Spleen (tissue), 11 donors: ENCODE measurements around the gene DPP3. TPM values are rescaled to one million over a fixed set of nuclear protein-coding genes. Genes with fewer than 3 reads are reported as not detected.
A peak's percentile ranks its signal among the peaks of the same experiment; 100 is the strongest.
"Not testable (repeated sequence)": the region's sequence is repeated elsewhere in the genome, so short reads cannot be mapped to it uniquely, and the experiment has no call there.

Experiments used
- DNase-seq: peaks from one replicate; pipeline ENCODE4 v3.0.0-alpha.2; 2020
- H3K27ac ChIP-seq, 8 donors: fragments of 200-600 bp; sonication (generic) in 7 of 8; 1 replicate in 4 of 8; 2 replicates in 4 of 8; pipeline versions ENCODE4 v1.5.0 to v1.8.0; 2016 to 2021; ENCODE audit warnings: inconsistent platforms in 4 of 8, mild to moderate bottlenecking in 4 of 8, moderate library complexity in 1 of 8
- H3K27me3 ChIP-seq, 7 donors: fragments of 200-600 bp; sonication (generic) in 6 of 7; replicated peaks in 1 of 7; 1 replicate in 4 of 7; 2 replicates in 3 of 7; pipeline versions ENCODE4 v1.5.0 to v1.8.0; 2016 to 2021; ENCODE audit warnings: inconsistent platforms in 3 of 7, mild to moderate bottlenecking in 1 of 7
- H3K36me3 ChIP-seq, 6 donors: fragments of 200-600 bp; sonication (generic) in 5 of 6; 1 replicate in 4 of 6; 2 replicates in 2 of 6; pipeline versions ENCODE4 v1.5.0 to v1.8.0; 2016 to 2021; ENCODE audit warnings: inconsistent platforms in 2 of 6
- H3K4me1 ChIP-seq, 6 donors: fragments of 200-600 bp; sonication (generic) in 5 of 6; 1 replicate in 3 of 6; 2 replicates in 3 of 6; pipeline versions ENCODE4 v1.5.0 to v1.8.0; 2016 to 2021; ENCODE audit warnings: inconsistent platforms in 3 of 6
- H3K4me3 ChIP-seq, 8 donors: fragments of 200-600 bp; sonication (generic) in 7 of 8; 1 replicate in 4 of 8; 2 replicates in 4 of 8; pipeline versions ENCODE4 v1.5.0 to v1.8.0; 2016 to 2021; ENCODE audit warnings: inconsistent platforms in 4 of 8, mild to moderate bottlenecking in 4 of 8, moderate library complexity in 2 of 8
- H3K9me3 ChIP-seq, 8 donors: fragments of 200-600 bp; sonication (generic) in 7 of 8; 1 replicate in 4 of 8; 2 replicates in 4 of 8; pipeline versions ENCODE4 v1.5.0 to v1.8.0; 2016 to 2021; ENCODE audit warnings: inconsistent platforms in 4 of 8
- POLR2A ChIP-seq, 3 donors: fragments of 450-650 bp; IDR thresholded peaks; one replicate each; pipeline ENCODE4 v1.5.1; 2017; ENCODE audit warnings: antibody characterized with exemption in 3 of 3, mild to moderate bottlenecking in 1 of 3
- POLR2AphosphoS5 ChIP-seq, 3 donors: sonication (generic); formaldehyde crosslinking; IDR thresholded peaks; one replicate each; pipeline ENCODE4 v1.5.1; 2017; ENCODE audit warnings: antibody characterized with exemption in 3 of 3
- WGBS, 5 donors: extraction: QIAGEN DNeasy Blood & Tissue Kit in 3 of 5; methylation state at CpG; one replicate each; pipeline versions ENCODE4 v1.1.5 to v1.1.7; 2013 to 2018; 5-methylcytosine and 5-hydroxymethylcytosine counted together
- intact Hi-C: fragments of 100-400 bp; cut with DNase I; formaldehyde crosslinking; loops from one replicate; pipeline ENCODE4 v1.15.0; 2023; ENCODE audit warnings: low total_unique reads
- polyA plus RNA-seq, 3 donors: library from polyadenylated mRNA; stranded (reverse); fragments of 200-250 nt; gene quantifications; one replicate each; pipeline ENCODE4 v1.2.1, GENCODE V29; 2013
- total RNA-seq, 7 donors: library from RNA; depleted of rRNA in 3 of 7; stranded (reverse); fragments of >200 nt in 3 of 7; fragmentation: NEBNext Ultra II Directional in 4 of 7; extraction: Animal tissue kit (Norgen Biotek cat#: 25700) in 4 of 7; gene quantifications; one replicate each; pipeline versions ENCODE4 v1.1.0 to v1.2.1, GENCODE V29; 2016 to 2021
- TF ChIP-seq, protein P1 (sequence below), 11 experiments: fragments of 200-600 bp in 7 of 11; fragments of 450-650 bp in 4 of 11; sonication (generic) in 4 of 11; IDR thresholded peaks in 8 of 11; conservative IDR thresholded peaks in 3 of 11; 1 replicate in 7 of 11; 2 replicates in 4 of 11; pipeline versions ENCODE4 v1.4.0 to v1.8.0; 2016 to 2021; ENCODE audit warnings: antibody characterized with exemption in 11 of 11, inconsistent platforms in 4 of 11, mild to moderate bottlenecking in 1 of 11
- donor health status: healthy with polysubstance abuse.
- donor health status: DM: no; HTN: no; CAD: no; lungs with moderate emphysema.
- donor health status: DM: no; HTN: no; CAD: no.
- donor health status: Bipolar disorder and iron deficiency.
- donor health status: healthy.
- donor health status: DM: no; HTN: no; CAD: no.
- donor health status: DM: yes; HTN: yes; CAD: no.

The DPP3 gene
- total and polyA plus RNA-seq, 10 donors: 17.9 to 35.5 (median 23.7) TPM

GRCh38 chr11:66437979-66438503 lies 42.2 kb upstream of the DPP3 start:
- Histone ChIP-seq H3K4me3 (peak overlapping the region; percentile 86 to 97 (median 92)), H3K4me1 (peaks cover 6 to 20% (median 11%) of the 10 kb centered on the region in 6 donors), H3K27ac (peak overlapping the region; percentile 83 to 94 (median 89)), H3K27me3 (peaks cover 0 to 4% (median 0%) of the 10 kb centered on the region in 7 donors), H3K9me3 (peaks cover 0 to 8% (median 6%) of the 10 kb centered on the region in 8 donors), H3K36me3 (peaks cover 0 to 43% (median 33%) of the 10 kb centered on the region in 6 donors)
- DNase-seq: no peak
- no peak for TF ChIP-seq POLR2AphosphoS5 (IDR thresholded peaks at IDR 0.05)
- TF ChIP-seq, protein P1, sequence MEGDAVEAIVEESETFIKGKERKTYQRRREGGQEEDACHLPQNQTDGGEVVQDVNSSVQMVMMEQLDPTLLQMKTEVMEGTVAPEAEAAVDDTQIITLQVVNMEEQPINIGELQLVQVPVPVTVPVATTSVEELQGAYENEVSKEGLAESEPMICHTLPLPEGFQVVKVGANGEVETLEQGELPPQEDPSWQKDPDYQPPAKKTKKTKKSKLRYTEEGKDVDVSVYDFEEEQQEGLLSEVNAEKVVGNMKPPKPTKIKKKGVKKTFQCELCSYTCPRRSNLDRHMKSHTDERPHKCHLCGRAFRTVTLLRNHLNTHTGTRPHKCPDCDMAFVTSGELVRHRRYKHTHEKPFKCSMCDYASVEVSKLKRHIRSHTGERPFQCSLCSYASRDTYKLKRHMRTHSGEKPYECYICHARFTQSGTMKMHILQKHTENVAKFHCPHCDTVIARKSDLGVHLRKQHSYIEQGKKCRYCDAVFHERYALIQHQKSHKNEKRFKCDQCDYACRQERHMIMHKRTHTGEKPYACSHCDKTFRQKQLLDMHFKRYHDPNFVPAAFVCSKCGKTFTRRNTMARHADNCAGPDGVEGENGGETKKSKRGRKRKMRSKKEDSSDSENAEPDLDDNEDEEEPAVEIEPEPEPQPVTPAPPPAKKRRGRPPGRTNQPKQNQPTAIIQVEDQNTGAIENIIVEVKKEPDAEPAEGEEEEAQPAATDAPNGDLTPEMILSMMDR (IDR thresholded peaks at IDR 0.05 in 8 of 11, conservative IDR thresholded peaks at IDR 0.05 in 3 of 11): no peak
- no peak for TF ChIP-seq POLR2A (IDR thresholded peaks at IDR 0.05)
- intact Hi-C loops: no loop called here
- WGBS, 5 donors: 6 to 8% (median 7%) methylated on average over 12 of the region's 12 CpGs

DNA sequence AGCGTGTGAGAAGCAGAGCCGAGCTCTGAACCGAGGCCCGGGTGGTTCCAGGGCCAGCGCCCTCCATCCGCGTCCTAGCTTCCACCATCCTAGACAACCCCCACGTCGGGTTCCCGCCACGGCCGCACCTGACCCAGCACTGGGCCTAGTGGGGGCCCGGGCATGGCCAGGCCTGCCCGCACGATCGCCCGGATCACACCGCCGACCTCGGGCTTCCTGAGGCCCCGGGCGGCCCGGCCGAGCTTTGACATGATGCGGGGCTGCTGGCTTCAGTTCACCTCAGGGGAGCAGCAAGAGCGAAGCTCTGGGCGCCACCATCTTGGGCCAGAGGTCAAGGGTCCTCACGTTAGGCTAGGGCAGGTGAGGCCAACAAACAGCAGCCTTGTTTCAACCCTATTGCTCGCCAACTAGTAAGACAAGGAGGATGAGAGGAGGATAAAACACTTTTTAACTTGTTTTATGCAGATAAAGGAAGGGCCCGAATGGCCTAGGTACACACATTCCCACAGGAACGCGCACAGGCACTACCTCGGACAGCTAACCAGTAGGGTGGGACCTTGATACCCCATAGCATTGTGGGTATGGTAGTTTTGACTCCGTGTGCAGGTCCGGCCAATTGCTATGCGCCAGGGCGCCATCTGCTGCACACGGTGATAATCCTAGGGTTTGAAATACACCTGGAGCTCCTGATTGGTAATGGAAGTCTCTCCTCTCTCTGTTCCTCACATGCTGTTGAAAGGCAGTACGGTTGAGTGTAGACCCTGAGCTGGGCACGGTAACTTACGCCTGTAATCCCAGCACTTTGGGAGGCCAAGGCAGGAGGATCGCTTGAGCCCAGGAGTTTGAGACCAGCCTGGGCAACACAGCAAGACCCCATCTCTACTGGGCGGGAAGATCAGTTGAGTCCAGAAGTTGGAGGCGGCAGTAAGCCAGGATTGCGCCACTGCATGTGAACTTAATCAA lies 41.4 kb upstream of the DPP3 start, which contains the start of gene MRPL11:
Gene MRPL11, minus strand, starts transcription at position 345 of the 963 bp plus-strand sequence. Its CDS starts 94 bp downstream, at position 251.
- H3K4me1 ChIP-seq: peaks cover 6 to 20% (median 11%) of the 10 kb centered on the region in 6 donors
- H3K4me3 ChIP-seq: peak within 1 kb of the TSS; percentile 86 to 97 (median 92)
- TF ChIP-seq POLR2AphosphoS5 (IDR thresholded peaks at IDR 0.05) (peak; percentile 53 to 72 (median 67)), POLR2A (IDR thresholded peaks at IDR 0.05) (no peak)
- TF ChIP-seq, protein P1 (IDR thresholded peaks at IDR 0.05 in 8 of 11, conservative IDR thresholded peaks at IDR 0.05 in 3 of 11): peak; percentile 22 to 71 (median 56)
- intact Hi-C loops: no loop called here
- WGBS, 5 donors: 8 to 12% (median 8%) methylated on average over 35 to 45 of the region's 45 CpGs
- peak within 1 kb of the TSS; percentile 83 to 94 (median 89) for H3K27ac ChIP-seq
- DNase-seq: peak; percentile 95
- peaks cover 0 to 36% (median 28%) of the 10 kb centered on the region in 6 donors for H3K36me3 ChIP-seq
- peaks cover 0 to 16% (median 13%) of the 10 kb centered on the region in 8 donors for H3K9me3 ChIP-seq
- peaks cover 0 to 4% (median 0%) of the 10 kb centered on the region in 7 donors for H3K27me3 ChIP-seq

DNA sequence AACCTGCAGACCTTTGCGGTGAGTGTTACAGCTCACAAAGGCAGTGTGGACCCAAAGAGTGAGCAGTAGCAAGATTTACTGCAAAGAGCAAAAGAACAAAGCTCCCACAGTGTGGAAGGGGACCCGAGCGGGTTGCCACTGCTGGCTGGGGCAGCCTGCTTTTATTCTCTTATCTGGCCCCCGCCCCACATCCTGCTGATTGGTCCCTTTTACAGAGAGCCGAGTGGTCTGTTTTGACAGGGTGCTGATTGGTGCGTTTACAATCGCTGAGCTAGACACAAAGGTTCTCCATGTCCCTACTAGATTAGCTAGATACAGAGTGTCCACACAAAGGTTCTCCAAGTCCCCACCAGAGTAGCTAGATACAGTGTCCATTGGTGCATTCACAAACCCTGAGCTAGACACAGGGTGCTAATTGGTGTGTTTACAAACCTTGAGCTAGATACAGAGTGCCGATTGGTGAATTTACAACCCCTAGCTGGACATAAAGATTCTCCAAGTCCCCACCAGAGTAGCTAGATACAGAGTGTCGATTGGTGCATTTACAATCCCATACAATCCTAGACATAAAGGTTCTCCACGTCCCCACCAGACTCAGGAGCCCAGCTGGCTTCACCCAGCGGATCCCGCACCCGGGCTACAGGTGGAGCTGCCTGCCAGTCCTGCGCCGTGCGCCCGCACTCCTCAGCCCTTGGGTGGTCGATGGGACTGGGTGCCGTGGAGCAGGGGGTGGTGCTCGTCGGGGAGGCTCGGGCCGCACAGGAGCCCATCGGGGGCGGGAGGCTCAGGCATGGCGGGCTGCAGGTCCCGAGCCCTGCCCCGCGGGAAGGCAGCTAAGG lies 39.9 kb upstream of the DPP3 start:
- H3K27me3 ChIP-seq, DNase-seq, intact Hi-C loops, H3K4me3 ChIP-seq, H3K27ac ChIP-seq: not testable (repeated sequence)
- 88 to 93% (median 90%) methylated on average over 17 to 29 of the region's 29 CpGs for WGBS, 5 donors
- Histone ChIP-seq H3K36me3 (peaks cover 0 to 20% (median 14%) of the 10 kb centered on the region in 6 donors), H3K9me3 (peaks cover 0 to 25% (median 19%) of the 10 kb centered on the region in 8 donors), H3K4me1 (peaks cover 6 to 20% (median 11%) of the 10 kb centered on the region in 6 donors)

- Histone ChIP-seq H3K9me3 (peaks cover 0 to 25% (median 19%) of the 10 kb centered on the region in 8 donors), H3K4me1 (peaks cover 6 to 20% (median 11%) of the 10 kb centered on the region in 6 donors), H3K36me3 (peaks cover 0 to 14% (median 8%) of the 10 kb centered on the region in 6 donors)
- H3K27me3 ChIP-seq, intact Hi-C loops, H3K4me3 ChIP-seq, DNase-seq, H3K27ac ChIP-seq: not testable (repeated sequence)
- whole genome bisulfite sequencing, 5 donors: 91 to 95% (median 92%) methylated on average over 16 to 27 of the region's 27 CpGs
Measured at GRCh38 chr11:66440940-66441282, 39.3 kb upstream of the DPP3 start.
